K562 (cell line): ENCODE data around the gene MUSK. TPM values are rescaled to one million over a fixed set of nuclear protein-coding genes. Genes with fewer than 3 reads are reported as not detected.

Source experiments
- ATAC-seq: fragments of 200-7000 bp; cut with Tn5 transposase; 3 replicates; pipeline ENCODE4 v1.9.1; 2020; ENCODE audit warnings: moderate library complexity
- BruUV-seq: library from RNA; stranded (reverse); fragments of 400-500 nt; replicated peaks from 2 replicates; lab custom pipeline; 2021; lab: Mats Ljungman, UMichigan
- CTCF ChIA-PET: fragments of 300-600 bp; formaldehyde crosslinking; extraction: SDS; loops from one replicate; lab custom pipeline; 2021; ENCODE audit warnings: low intra/inter-chr PET ratio; lab: Yijun Ruan, JAX
- POLR2A ChIA-PET: fragments of 300-600, 350-650 bp; sonication (Branson Sonifier 250); formaldehyde crosslinking; extraction: SDS; loops from one replicate; lab custom pipeline; 2021; ENCODE audit warnings: antibody characterized with exemption, inconsistent platforms; lab: Yijun Ruan, JAX
- DNase-seq, 4 experiments: peaks; one replicate each; pipeline versions ENCODE4 v3.0.0 to v3.0.0-alpha.2; 2011 to 2018; ENCODE audit warnings: low spot score in 3 of 4, mixed read lengths in 3 of 4; ENCODE audit errors: extremely low read depth in 1 of 4
- FAIRE-seq: peaks from 2 replicates; lab custom pipeline; 2011; peaks lifted over from hg19 to GRCh38; lab: Jason Lieb, UNC
- H2AFZ ChIP-seq: 2 replicates; pipeline ENCODE4 v1.6.0; 2011; ENCODE audit warnings: low read depth, low read length, control low read depth, inconsistent platforms
- H3K27ac ChIP-seq: fragments of 200-600 bp; 3 replicates; pipeline ENCODE4 v1.8.0; 2011; ENCODE audit warnings: low read depth, mild to moderate bottlenecking, control low read depth, inconsistent platforms, low read length, moderate library complexity, mixed read lengths; ENCODE audit errors: extremely low read depth
- H3K27me3 ChIP-seq, 2 experiments: fragments of 300-600 bp in 1 of 2; 2 replicates in 1 of 2; 3 replicates in 1 of 2; pipeline versions ENCODE4 v1.6.0 to v1.8.0; 2011; ENCODE audit warnings: inconsistent platforms in 2 of 2, low read length in 2 of 2, mild to moderate bottlenecking in 1 of 2, mixed read lengths in 1 of 2, moderate library complexity in 1 of 2; ENCODE audit not compliant: control insufficient read depth in 2 of 2, insufficient read depth in 2 of 2
- H3K36me3 ChIP-seq: fragments of 300-600 bp; 3 replicates; pipeline ENCODE4 v1.8.0; 2011; ENCODE audit warnings: mild to moderate bottlenecking, low read length, inconsistent platforms; ENCODE audit not compliant: control insufficient read depth, insufficient read depth
- H3K4me1 ChIP-seq, 2 experiments: fragments of 200-600 bp in 1 of 2; replicated peaks in 1 of 2; 2 replicates in 1 of 2; 3 replicates in 1 of 2; pipeline versions ENCODE4 v1.5.1 to v1.8.0; 2011; ENCODE audit warnings: inconsistent platforms in 2 of 2, low read length in 2 of 2, mild to moderate bottlenecking in 1 of 2, mixed read lengths in 1 of 2, moderate library complexity in 1 of 2; ENCODE audit not compliant: control insufficient read depth in 2 of 2, insufficient read depth in 2 of 2
- H3K4me2 ChIP-seq: 2 replicates; pipeline ENCODE4 v1.6.1; 2011; ENCODE audit warnings: low read length, control low read depth, inconsistent platforms, mixed read lengths; ENCODE audit not compliant: insufficient read depth
- H3K4me3 ChIP-seq: fragments of 200-600 bp; sonication (generic), shearing (Covaris generic); 2 replicates; pipeline ENCODE4 v1.5.1; 2016; ENCODE audit warnings: control low read depth, inconsistent platforms
- H3K79me2 ChIP-seq: fragments of 200-600 bp; 3 replicates; pipeline ENCODE4 v1.8.0; 2011; ENCODE audit warnings: low read length, inconsistent platforms; ENCODE audit not compliant: control insufficient read depth, insufficient read depth
- H3K9ac ChIP-seq, 2 experiments: 2 replicates each; pipeline versions ENCODE4 v1.6.0 to v1.6.1; 2011; ENCODE audit warnings: low read depth in 2 of 2, low read length in 2 of 2, control low read depth in 1 of 2, inconsistent platforms in 1 of 2, mild to moderate bottlenecking in 1 of 2, mixed read lengths in 1 of 2; ENCODE audit not compliant: insufficient read depth in 1 of 2
- H3K9me1 ChIP-seq: one replicate; pipeline ENCODE4 v1.6.0; 2011; ENCODE audit warnings: inconsistent platforms, mild to moderate bottlenecking, low read length, moderate library complexity; ENCODE audit not compliant: control insufficient read depth, insufficient read depth
- H3K9me3 ChIP-seq: replicated peaks from 2 replicates; pipeline ENCODE4 v1.5.1; 2011; ENCODE audit warnings: low read depth, low read length, inconsistent platforms; ENCODE audit not compliant: control insufficient read depth, insufficient read depth
- H4K20me1 ChIP-seq: replicated peaks from 2 replicates; pipeline ENCODE4 v1.6.1; 2011; ENCODE audit warnings: low read length, inconsistent platforms, mixed read lengths; ENCODE audit not compliant: control insufficient read depth, insufficient read depth
- BRD4 ChIP-seq: fragments of 200-600 bp; sonication (generic); IDR thresholded peaks from 2 replicates; pipeline ENCODE4 v1.6.1; 2017; ENCODE audit warnings: inconsistent platforms
- CTCFL ChIP-seq: IDR thresholded peaks from 2 replicates; pipeline ENCODE4 v1.6.1; 2011; ENCODE audit warnings: borderline replicate concordance, low read depth, mild to moderate bottlenecking, moderate library complexity, low read length; ENCODE audit not compliant: insufficient read depth, poor library complexity, severe bottlenecking
- FOXP4 ChIP-seq: sonication (generic); formaldehyde crosslinking; IDR thresholded peaks from 2 replicates; pipeline ENCODE4 v1.8.0; 2022; ENCODE audit warnings: mild to moderate bottlenecking, missing genetic modification reagents, borderline replicate concordance
- HLTF ChIP-seq: fragments of 450-650 bp; IDR thresholded peaks from 2 replicates; pipeline ENCODE4 v1.6.1; 2016
- KLF6 ChIP-seq: fragments of 250-450 bp; sonication (Bioruptor Pico); IDR thresholded peaks from 2 replicates; pipeline ENCODE4 v1.4.0; 2020; ENCODE audit warnings: mild to moderate bottlenecking, moderate library complexity, borderline replicate concordance
- NCOA4 ChIP-seq: fragments of 450-650 bp; IDR thresholded peaks from 2 replicates; pipeline ENCODE4 v1.6.1; 2018; ENCODE audit warnings: mild to moderate bottlenecking; ENCODE audit not compliant: partially characterized antibody
- PHF21A ChIP-seq: fragments of 450-650 bp; IDR thresholded peaks from 2 replicates; pipeline ENCODE4 v1.6.1; 2017; ENCODE audit warnings: low read depth, borderline replicate concordance
- POLR2G ChIP-seq: fragments of 200-400 bp; formaldehyde crosslinking; IDR thresholded peaks from 2 replicates; pipeline ENCODE4 v1.6.1; 2017; ENCODE audit warnings: low read depth, mild to moderate bottlenecking, antibody characterized with exemption, low read length, moderate library complexity
- SRSF1 ChIP-seq: fragments of 200-400 bp; formaldehyde crosslinking; IDR thresholded peaks from 2 replicates; pipeline ENCODE4 v1.6.1; 2017; ENCODE audit warnings: mild to moderate bottlenecking, low read depth, low read length, moderate library complexity
- THAP7 ChIP-seq: fragments of 250-450 bp; sonication (Bioruptor Pico); IDR thresholded peaks from 2 replicates; pipeline ENCODE4 v1.5.0; 2021
- ZC3H8 ChIP-seq: fragments of 450-650 bp; IDR thresholded peaks from 2 replicates; pipeline ENCODE4 v1.6.1; 2017
- ZNF124 ChIP-seq: sonication (generic); formaldehyde crosslinking; IDR thresholded peaks from 2 replicates; pipeline ENCODE4 v1.8.1; 2022; ENCODE audit warnings: missing genetic modification reagents
- ZNF347 ChIP-seq: fragments of 450-650 bp; formaldehyde crosslinking; IDR thresholded peaks from 2 replicates; pipeline ENCODE4 v1.4.0; 2020; ENCODE audit warnings: low read depth, mild to moderate bottlenecking, moderate library complexity
- ZNF395 ChIP-seq: fragments of 200-800 bp; sonication (Bioruptor generic); IDR thresholded peaks from 2 replicates; pipeline ENCODE4 v1.6.1; 2017; ENCODE audit warnings: missing genetic modification characterization, missing compliant biosample characterization
- WGBS: fragments of 100-300 bp; shearing (Covaris generic); methylation state at CpG from one replicate; pipeline ENCODE4 v1.1.6; 2016; ENCODE audit warnings: low coverage, mixed read lengths; ENCODE audit not compliant: insufficient coverage; ENCODE audit errors: missing lambda C conversion rate; 5-methylcytosine and 5-hydroxymethylcytosine counted together
- in situ Hi-C: fragments of 300-500 bp; cut with MboI; formaldehyde crosslinking; loops from 4 replicates; pipeline ENCODE4 v1.15.0; 2018; ENCODE audit warnings: inconsistent platforms, mixed read lengths
- intact Hi-C: fragments of 100-400 bp; cut with micrococcal nuclease; formaldehyde crosslinking; loops from 2 replicates; pipeline ENCODE4 v1.14.2; 2022
- polyA plus RNA-seq, 8 experiments: library from polyadenylated mRNA; depleted of rRNA in 4 of 8; stranded (reverse) in 5 of 8; unstranded in 3 of 8; fragments of >200 nt; fragmentation: Nextera tagmentation in 2 of 8; fragmentation: Illumina TruSeq in 1 of 8; extraction: Ambion mirVana in 2 of 8; extraction: Trizol in 1 of 8; gene quantifications; 2 replicates each; pipeline versions ENCODE4 v1.2.1 to v1.2.3, GENCODE V29; 2011 to 2014; ENCODE audit warnings: inconsistent platforms in 1 of 8, missing spikeins in 1 of 8
- total RNA-seq, 7 experiments: library from RNA; depleted of rRNA in 6 of 7; stranded (reverse); fragments of >200 nt in 6 of 7; fragmentation: Illumina TruSeq in 2 of 7; extraction: Trizol in 2 of 7; gene quantifications; 2 replicates each; pipeline versions ENCODE4 v1.2.1 to v1.2.3, GENCODE V29; 2011 to 2021; ENCODE audit warnings: low replicate concordance in 1 of 7

The MUSK gene
- total and polyA plus RNA-seq, 9 of the 15 experiments (the other 6 are each of a cell fraction or from before 2014, with no cell fraction given) = not detected

- TF ChIP-seq THAP7 (CRISPR knock-in tag) (no peak), ZNF347 (CRISPR knock-in tag) (no peak), HLTF (no peak)
Measured at GRCh38 chr9:110812886-110813285, 144.3 kb downstream of the MUSK start (continued).

- Histone ChIP-seq H2AFZ (no peak overlapping the region), H3K79me2 (no peaks in the 10 kb centered on the region), H3K4me3 (no peak overlapping the region), H3K9me1 (no peaks in the 10 kb centered on the region), H3K4me1 (no peaks in the 10 kb centered on the region), H4K20me1 (no peaks in the 10 kb centered on the region), H3K9me3 (0 out of 2 replicates have a peak, but pooled peaks cover 1% of the 10 kb centered on the region), H3K36me3 (no peaks in the 10 kb centered on the region), H3K27ac (no peak overlapping the region), H3K4me2 (no peak overlapping the region), H3K27me3 (no peaks in the 10 kb centered on the region), H3K9ac (no peak overlapping the region)
- WGBS = 0% methylated on average over 2 of the region's 2 CpGs
- POLR2A ChIA-PET = no interaction called here
- CTCF ChIA-PET = no interaction called here
- TF ChIP-seq PHF21A (no peak), POLR2G (no peak), ZNF124 (CRISPR knock-in tag) (no peak), FOXP4 (CRISPR knock-in tag) (no peak), CTCFL (no peak), SRSF1 (no peak), BRD4 (no peak), NCOA4 (no peak), KLF6 (CRISPR knock-in tag) (no peak), ZC3H8 (no peak), ZNF395 (CRISPR knock-in tag) (no peak)
- in situ Hi-C loops (no loop called here), intact Hi-C loops (no loop called here)
- DNase-seq (no peak), ATAC-seq (no peak), FAIRE-seq (no peak)
- BruUV-seq = no TSS peak
Measured at GRCh38 chr9:110814159-110814558, 145.6 kb downstream of the MUSK start.
